Measurements from ENCODE around the gene SMIM14.
A peak's percentile ranks its signal among the peaks of the same experiment; 100 is the strongest.
"Not testable (repeated sequence)": the region's sequence is repeated elsewhere in the genome, so short reads cannot be mapped to it uniquely, and the experiment has no call there.

SMIM14 gene

DNA sequence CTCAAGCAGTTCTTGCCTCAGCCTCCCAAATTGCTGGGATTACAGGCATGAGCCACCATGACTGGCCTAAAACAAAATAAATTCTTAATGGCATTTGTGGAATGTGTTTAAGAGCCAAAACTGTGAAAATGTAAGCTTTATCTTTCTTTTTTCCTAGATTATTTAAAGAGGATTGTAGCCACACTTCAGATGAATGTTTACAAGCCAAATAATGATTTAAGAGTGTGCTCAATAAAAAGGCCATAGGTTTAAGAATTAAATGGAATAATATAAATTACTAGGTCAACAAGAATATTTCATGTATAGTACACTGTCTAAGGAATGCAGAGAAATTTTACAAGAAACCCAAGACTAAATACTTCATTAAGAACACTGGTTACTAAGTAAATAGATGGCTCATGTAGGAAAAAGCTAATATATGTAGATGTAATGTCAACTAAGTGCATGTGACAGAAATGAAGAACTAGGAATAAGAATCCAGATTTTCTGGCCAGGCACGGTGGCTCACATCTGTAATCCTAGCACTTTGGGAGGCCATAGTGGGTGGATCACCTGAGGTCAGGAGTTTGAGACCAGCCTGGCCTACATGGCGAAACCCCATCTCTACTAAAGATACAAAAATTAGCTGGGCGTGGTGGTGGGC lies 90.1 kb downstream of the SMIM14 start:
- DNase-seq (ENCODE audit: low spot score) = no peak
- Mint-ChIP-seq H3K27me3 (ENCODE audit: low read depth) (no peaks in the 10 kb centered on the region), H3K4me3 (no peak overlapping the region), H3K9me3 (no peaks in the 10 kb centered on the region), H3K4me1 (ENCODE audit: low read depth) (no peaks in the 10 kb centered on the region), H3K27ac (no peak overlapping the region), H3K36me3 (ENCODE audit: low read depth) (no peaks in the 10 kb centered on the region)

DNA sequence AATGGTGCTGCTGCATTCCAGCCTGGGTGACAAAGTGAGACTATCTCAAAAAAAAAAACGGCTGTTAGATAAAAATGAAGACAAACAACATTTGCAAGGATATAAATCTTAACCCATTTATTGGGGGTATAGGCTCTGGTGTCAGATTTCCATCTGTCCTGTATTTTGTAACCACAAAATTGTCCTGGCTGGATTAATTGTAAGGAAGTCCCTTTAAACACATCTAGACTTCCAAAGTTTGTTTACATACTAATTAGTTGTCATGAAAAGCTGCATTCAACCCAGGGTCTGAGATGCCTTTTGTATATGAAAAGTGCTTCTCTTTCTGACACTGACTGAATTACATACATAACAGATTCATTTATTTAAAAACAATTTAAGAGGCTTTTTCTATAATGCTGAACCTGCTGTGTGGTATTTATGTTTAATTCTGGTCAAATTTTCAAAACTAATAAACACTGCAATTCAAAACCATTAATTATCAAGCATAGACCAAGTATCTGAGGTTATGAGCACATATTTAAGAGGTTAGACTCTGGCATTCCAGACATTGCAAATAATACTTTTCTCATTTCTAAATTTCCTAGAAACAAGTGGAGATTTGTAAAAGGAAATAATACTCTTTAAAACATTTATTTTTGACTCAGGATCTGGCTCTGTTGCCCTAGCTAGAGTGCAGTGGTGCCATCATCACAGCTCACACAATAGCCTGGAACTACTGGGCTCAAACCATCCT lies 93.9 kb downstream of the SMIM14 start:
- no peak overlapping the region for H3K4me3 Mint-ChIP-seq
- H3K9me3 Mint-ChIP-seq = no peaks in the 10 kb centered on the region
- no peaks in the 10 kb centered on the region for H3K36me3 Mint-ChIP-seq (ENCODE audit: low read depth)
- DNase-seq (ENCODE audit: low spot score) = no peak
- H3K4me1 Mint-ChIP-seq (ENCODE audit: low read depth) = no peaks in the 10 kb centered on the region
- H3K27me3 Mint-ChIP-seq (ENCODE audit: low read depth) = no peaks in the 10 kb centered on the region
- H3K27ac Mint-ChIP-seq = no peak overlapping the region

DNA sequence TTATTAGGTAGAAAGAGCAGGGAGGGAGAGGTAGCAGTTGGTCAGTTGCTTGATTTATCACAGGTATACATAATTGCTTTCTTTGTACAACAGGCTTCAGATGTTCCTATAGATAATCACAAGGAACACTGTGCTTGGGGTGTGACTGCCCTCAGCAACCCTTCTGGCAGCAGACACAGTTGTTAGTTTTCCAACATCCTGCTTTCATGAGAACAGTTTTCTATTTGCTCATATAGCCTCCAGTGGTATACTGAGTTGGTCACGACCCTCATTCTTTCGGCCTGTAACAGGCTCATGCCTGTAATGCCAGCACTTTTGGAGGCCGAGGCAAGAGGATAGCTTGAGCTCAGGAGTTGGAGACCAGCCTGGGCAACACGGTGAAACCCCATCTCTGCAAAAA lies 94.6 kb downstream of the SMIM14 start:
- not testable (repeated sequence) for H3K4me3 Mint-ChIP-seq; H3K9me3 Mint-ChIP-seq; H3K36me3 Mint-ChIP-seq (ENCODE audit: low read depth); H3K4me1 Mint-ChIP-seq (ENCODE audit: low read depth); DNase-seq (ENCODE audit: low spot score); H3K27me3 Mint-ChIP-seq (ENCODE audit: low read depth); H3K27ac Mint-ChIP-seq

- no peak overlapping the region for H3K27ac Mint-ChIP-seq
- H3K27me3 Mint-ChIP-seq (ENCODE audit: low read depth) = no peaks in the 10 kb centered on the region
- H3K4me1 Mint-ChIP-seq (ENCODE audit: low read depth) = no peaks in the 10 kb centered on the region
- DNase-seq (ENCODE audit: low spot score) = no peak
- no peaks in the 10 kb centered on the region for H3K9me3 Mint-ChIP-seq
- H3K4me3 Mint-ChIP-seq = no peak overlapping the region
- H3K36me3 Mint-ChIP-seq (ENCODE audit: low read depth) = no peaks in the 10 kb centered on the region
These were observed 95.6 kb downstream of the SMIM14 start for GRCh38 chr4:39543034-39543433.

GRCh38 chr4:39542611-39543012 lies 96.1 kb downstream of the SMIM14 start:
- H3K27ac Mint-ChIP-seq = no peak overlapping the region
- H3K27me3 Mint-ChIP-seq (ENCODE audit: low read depth) = no peaks in the 10 kb centered on the region
- H3K4me1 Mint-ChIP-seq (ENCODE audit: low read depth) = no peaks in the 10 kb centered on the region
- no peak overlapping the region for H3K4me3 Mint-ChIP-seq
- no peak for DNase-seq (ENCODE audit: low spot score)
- no peaks in the 10 kb centered on the region for H3K36me3 Mint-ChIP-seq (ENCODE audit: low read depth)
- H3K9me3 Mint-ChIP-seq = no peaks in the 10 kb centered on the region

- Mint-ChIP-seq H3K4me3 (no peak overlapping the region), H3K4me1 (ENCODE audit: low read depth) (no peaks in the 10 kb centered on the region), H3K27ac (no peak overlapping the region), H3K27me3 (ENCODE audit: low read depth) (no peaks in the 10 kb centered on the region), H3K9me3 (no peaks in the 10 kb centered on the region), H3K36me3 (ENCODE audit: low read depth) (no peaks in the 10 kb centered on the region)
- DNase-seq (ENCODE audit: low spot score) = no peak
These were observed 96.6 kb downstream of the SMIM14 start for GRCh38 chr4:39541987-39542610.

DNA sequence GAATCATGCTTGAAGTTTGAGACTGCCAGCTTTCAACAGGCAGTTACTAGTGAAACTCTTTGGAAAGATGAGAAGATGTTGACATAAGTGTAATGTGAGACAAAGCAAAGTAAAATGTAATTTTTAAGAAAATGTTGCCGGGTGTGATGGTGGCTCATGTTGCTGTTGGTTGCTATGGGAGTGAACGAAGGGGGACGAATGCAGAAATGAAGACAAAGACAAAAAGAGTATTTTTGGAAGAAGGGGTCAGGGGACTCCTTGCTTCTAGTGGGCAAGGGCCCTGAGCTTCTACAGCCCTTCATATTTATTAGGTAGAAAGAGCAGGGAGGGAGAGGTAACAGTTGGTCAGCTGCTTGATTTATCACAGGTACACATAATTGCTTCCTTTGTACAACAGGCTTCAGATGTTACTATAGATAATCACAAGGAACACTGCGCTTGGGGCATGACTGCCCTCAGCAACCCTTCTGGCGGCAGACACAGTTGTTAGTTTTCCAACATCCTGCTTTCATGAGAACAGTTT lies 99.5 kb downstream of the SMIM14 start:
- peaks cover 7% of the 10 kb centered on the region for H3K36me3 Mint-ChIP-seq (ENCODE audit: low read depth)
- no peak for DNase-seq (ENCODE audit: low spot score)
- no peaks in the 10 kb centered on the region for H3K27me3 Mint-ChIP-seq (ENCODE audit: low read depth)
- no peaks in the 10 kb centered on the region for H3K9me3 Mint-ChIP-seq
- H3K4me1 Mint-ChIP-seq (ENCODE audit: low read depth) = no peaks in the 10 kb centered on the region
- H3K27ac Mint-ChIP-seq = no peak overlapping the region
- H3K4me3 Mint-ChIP-seq = no peak overlapping the region

DNA sequence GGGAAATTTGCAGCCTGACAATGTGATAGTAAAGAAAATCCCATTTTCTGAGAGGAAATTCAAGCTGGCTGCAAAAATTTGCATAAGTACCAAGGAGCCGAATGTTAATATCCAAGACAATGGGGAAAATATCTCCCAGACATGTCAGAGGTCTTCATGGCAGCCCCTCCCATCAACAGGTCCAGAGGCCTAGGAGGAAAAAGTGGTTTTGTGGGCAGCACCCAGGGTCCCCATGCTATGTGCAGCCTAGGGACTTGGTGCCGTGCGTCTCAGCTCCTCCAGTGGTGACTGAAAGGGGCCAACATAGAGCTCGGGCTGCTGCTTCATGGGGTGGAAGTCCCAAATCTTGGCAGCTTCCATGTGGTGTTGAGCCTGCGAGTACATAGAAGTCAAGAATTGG lies 105.1 kb downstream of the SMIM14 start:
- peaks cover 30% of the 10 kb centered on the region for H3K9me3 Mint-ChIP-seq
- no peaks in the 10 kb centered on the region for H3K27me3 Mint-ChIP-seq (ENCODE audit: low read depth)
- no peak for DNase-seq (ENCODE audit: low spot score)
- H3K4me3 Mint-ChIP-seq = no peak overlapping the region
- peaks cover 33% of the 10 kb centered on the region for H3K36me3 Mint-ChIP-seq (ENCODE audit: low read depth)
- no peak overlapping the region for H3K27ac Mint-ChIP-seq
- H3K4me1 Mint-ChIP-seq (ENCODE audit: low read depth) = peaks cover under 1% of the 10 kb centered on the region

DNA sequence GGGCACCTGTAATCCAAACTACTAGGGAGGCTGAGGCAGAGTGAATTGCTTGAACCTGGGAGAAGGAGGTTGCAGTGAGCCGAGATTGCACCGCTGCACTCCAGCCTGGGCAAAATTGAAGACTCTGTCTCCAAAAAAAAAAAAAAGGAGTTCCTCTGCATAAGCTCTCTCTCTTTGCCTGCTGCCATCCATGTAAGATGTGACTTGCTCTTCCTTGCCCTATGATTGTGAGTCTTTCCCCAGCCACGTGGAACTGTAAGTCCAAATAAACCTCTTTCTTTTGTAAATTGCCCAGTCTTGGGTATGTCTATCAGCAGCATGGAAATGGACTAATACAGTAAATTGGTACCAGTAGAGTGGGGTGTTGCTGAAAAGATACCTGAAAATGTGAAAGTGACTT lies 106.4 kb downstream of the SMIM14 start:
- H3K9me3 Mint-ChIP-seq = peaks cover 30% of the 10 kb centered on the region
- not testable (repeated sequence) for H3K4me1 Mint-ChIP-seq (ENCODE audit: low read depth); H3K27ac Mint-ChIP-seq; H3K4me3 Mint-ChIP-seq; DNase-seq (ENCODE audit: low spot score); H3K27me3 Mint-ChIP-seq (ENCODE audit: low read depth)
- peaks cover 35% of the 10 kb centered on the region for H3K36me3 Mint-ChIP-seq (ENCODE audit: low read depth)

DNA sequence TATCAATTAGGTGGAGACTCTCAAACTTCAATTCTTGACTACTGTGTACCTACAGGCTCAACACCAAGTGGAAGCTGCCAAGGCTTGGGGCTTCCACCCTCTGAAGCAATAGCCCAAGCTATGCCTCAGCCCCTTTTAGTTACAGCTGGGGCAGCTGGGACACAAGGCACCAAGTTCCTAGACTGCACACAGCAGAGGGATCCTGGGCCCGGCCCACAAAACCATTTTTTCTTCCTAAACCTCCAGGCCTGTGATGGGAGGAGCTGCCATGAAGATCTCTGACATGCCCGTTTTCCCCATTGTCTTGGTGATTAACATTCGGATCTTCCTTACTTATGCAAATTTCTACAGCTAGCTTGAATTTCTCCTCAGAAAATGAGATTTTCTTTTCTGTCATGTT lies 108.0 kb downstream of the SMIM14 start:
- Mint-ChIP-seq H3K27me3 (ENCODE audit: low read depth) (no peaks in the 10 kb centered on the region), H3K9me3 (peaks cover 30% of the 10 kb centered on the region), H3K4me3 (no peak overlapping the region), H3K36me3 (ENCODE audit: low read depth) (peaks cover 35% of the 10 kb centered on the region), H3K4me1 (ENCODE audit: low read depth) (peaks cover 14% of the 10 kb centered on the region), H3K27ac (no peak overlapping the region)
- DNase-seq (ENCODE audit: low spot score) = no peak

DNA sequence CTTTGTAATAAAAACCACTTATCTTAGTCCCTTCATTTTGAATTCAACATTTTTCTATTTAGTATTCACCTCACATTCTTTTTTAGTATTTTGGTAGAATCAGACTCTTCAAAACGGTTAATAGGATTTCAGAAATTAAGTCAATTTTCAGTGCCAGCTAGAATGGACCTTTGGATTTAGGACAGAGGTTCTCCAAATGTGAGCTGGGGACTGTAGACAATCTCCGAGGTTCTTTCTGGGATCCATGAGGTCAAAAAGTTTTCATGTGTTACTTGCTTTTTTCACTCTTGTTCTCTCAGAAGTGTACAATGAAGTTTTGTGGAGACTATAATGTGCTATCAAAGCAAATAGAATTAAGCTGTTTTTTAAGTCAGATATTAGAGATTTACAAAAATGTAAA lies 109.1 kb downstream of the SMIM14 start:
- Mint-ChIP-seq H3K27me3 (ENCODE audit: low read depth) (no peaks in the 10 kb centered on the region), H3K27ac (no peak overlapping the region), H3K36me3 (ENCODE audit: low read depth) (peaks cover 33% of the 10 kb centered on the region), H3K9me3 (peaks cover 30% of the 10 kb centered on the region), H3K4me1 (ENCODE audit: low read depth) (peaks cover 14% of the 10 kb centered on the region), H3K4me3 (no peak overlapping the region)
- no peak for DNase-seq (ENCODE audit: low spot score)

- Mint-ChIP-seq H3K36me3 (ENCODE audit: low read depth) (peaks cover 30% of the 10 kb centered on the region), H3K4me1 (ENCODE audit: low read depth) (peaks cover 14% of the 10 kb centered on the region), H3K27me3 (ENCODE audit: low read depth) (no peaks in the 10 kb centered on the region), H3K27ac (peak overlapping the region; percentile 73), H3K4me3 (peak overlapping the region; percentile 97), H3K9me3 (peaks cover 29% of the 10 kb centered on the region)
- DNase-seq (ENCODE audit: low spot score) = no peak
These were observed 110.6 kb downstream of the SMIM14 start for GRCh38 chr4:39528061-39528465.

DNA sequence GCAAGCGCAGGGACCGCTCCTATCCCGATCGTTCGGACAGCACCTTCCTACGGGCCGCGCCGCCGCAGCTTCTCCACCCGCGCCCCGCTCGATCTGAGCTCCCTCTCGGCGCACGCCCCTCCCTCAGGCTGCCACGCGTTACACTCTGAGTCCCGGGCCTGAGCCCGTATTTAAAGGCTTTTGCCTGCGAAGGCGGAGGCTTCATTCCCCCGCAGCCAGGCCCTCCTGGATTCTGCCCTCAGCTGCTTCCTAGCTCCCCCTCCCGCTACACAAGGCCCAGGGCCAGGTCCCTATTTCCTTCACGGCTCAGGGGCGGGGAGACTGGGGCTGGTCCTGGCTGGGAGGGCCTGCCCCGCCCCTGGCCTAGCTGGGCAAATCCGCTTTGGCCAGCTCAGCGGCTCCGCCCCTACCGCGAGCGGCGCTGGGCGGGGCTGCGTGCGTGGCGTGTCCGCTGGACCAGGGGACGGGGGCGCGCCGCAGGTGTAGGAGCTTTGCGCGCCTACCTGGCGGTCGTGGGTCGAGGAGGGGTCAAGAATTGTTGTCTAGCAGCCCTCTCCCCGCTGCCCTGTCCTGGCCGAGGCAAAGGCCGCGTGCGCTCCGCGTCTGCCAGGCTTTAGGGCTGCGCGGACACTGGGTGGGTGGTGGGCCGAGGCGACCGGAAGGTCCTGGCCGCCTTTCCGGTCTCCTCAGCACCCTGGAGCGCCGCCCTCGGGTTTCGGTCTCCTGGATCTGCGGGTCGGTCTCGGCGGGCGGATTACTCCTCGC lies 111.2 kb downstream of the SMIM14 start, which contains the start of gene UGDH:
TSS of gene UGDH (minus strand) at position 144 of the 765 bp plus-strand sequence. CDS start 5,927 bp downstream, outside the sequence.
- DNase-seq (ENCODE audit: low spot score) = peak; percentile 94
- peak within 1 kb of the TSS; percentile 97 for H3K4me3 Mint-ChIP-seq
- H3K27me3 Mint-ChIP-seq (ENCODE audit: low read depth) = no peaks in the 10 kb centered on the region
- H3K9me3 Mint-ChIP-seq = peaks cover 23% of the 10 kb centered on the region
- peaks cover 24% of the 10 kb centered on the region for H3K36me3 Mint-ChIP-seq (ENCODE audit: low read depth)
- peaks cover 14% of the 10 kb centered on the region for H3K4me1 Mint-ChIP-seq (ENCODE audit: low read depth)
- peak within 1 kb of the TSS; percentile 92 for H3K27ac Mint-ChIP-seq
